BE2C (cell line): ENCODE results near the gene RNF17.

Source experiments
- DNase-seq: peaks from one replicate; pipeline ENCODE4 v3.0.0-alpha.2; 2020
- H3K27me3 ChIP-seq: fragments of 250-450 bp; sonication (Bioruptor Pico); 2 replicates; pipeline ENCODE4 v1.5.1; 2020; ENCODE audit warnings: mild to moderate bottlenecking
- H3K36me3 ChIP-seq: fragments of 250-450 bp; sonication (Bioruptor Pico); 2 replicates; pipeline ENCODE4 v1.5.1; 2020; ENCODE audit warnings: mild to moderate bottlenecking
- H3K4me1 ChIP-seq: fragments of 250-450 bp; sonication (Bioruptor Pico); 2 replicates; pipeline ENCODE4 v1.5.1; 2020
- H3K4me3 ChIP-seq: 2 replicates; pipeline ENCODE4 v1.5.1; 2011; ENCODE audit warnings: low read depth, low read length
- H3K9me3 ChIP-seq: fragments of 250-450 bp; sonication (Bioruptor Pico); 2 replicates; pipeline ENCODE4 v1.5.1; 2020
- CTCF ChIP-seq: IDR thresholded peaks from 2 replicates; pipeline ENCODE4 v1.5.1; 2012; ENCODE audit warnings: mild to moderate bottlenecking, low read depth, low read length

RNF17 gene

GRCh38 chr13:24916464-24916863 lies 152.5 kb downstream of the RNF17 start:
- Histone ChIP-seq H3K27me3 (no peaks in the 10 kb centered on the region), H3K36me3 (peaks cover 5% of the 10 kb centered on the region), H3K4me1 (no peaks in the 10 kb centered on the region; the same call in 1 of the 2 replicates), H3K9me3 (no peaks in the 10 kb centered on the region), H3K4me3 (no peak overlapping the region)
- no peak for TF ChIP-seq CTCF
- DNase-seq: no peak

DNA sequence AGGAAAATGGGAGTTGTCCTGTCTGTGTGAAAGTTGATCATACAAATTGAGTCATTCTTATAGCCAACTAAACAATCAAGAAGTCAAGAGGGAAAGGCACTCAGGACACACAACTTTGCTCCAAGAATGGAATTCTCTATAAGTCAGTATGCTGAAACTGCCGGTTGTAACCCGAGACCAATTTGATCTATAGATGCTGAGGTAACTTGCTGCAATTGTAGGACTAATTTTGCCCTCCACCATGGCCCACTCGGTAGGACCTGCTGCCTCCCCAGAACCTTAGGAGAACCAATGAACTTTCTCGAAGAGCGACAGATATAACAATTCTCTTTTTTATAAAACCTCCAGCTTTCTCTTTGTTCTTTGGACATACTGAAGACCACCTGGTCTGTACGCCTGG lies 157.0 kb downstream of the RNF17 start:
- Histone ChIP-seq H3K36me3 (peaks cover 5% of the 10 kb centered on the region), H3K27me3 (no peaks in the 10 kb centered on the region), H3K9me3 (no peaks in the 10 kb centered on the region), H3K4me1 (no peaks in the 10 kb centered on the region; the same call in none of the 2 replicates), H3K4me3 (no peak overlapping the region)
- no peak for DNase-seq
- TF ChIP-seq CTCF: no peak

GRCh38 chr13:24921881-24922280 lies 157.9 kb downstream of the RNF17 start:
- no peak for DNase-seq
- H3K36me3 ChIP-seq: peaks cover 5% of the 10 kb centered on the region
- no peaks in the 10 kb centered on the region for H3K27me3 ChIP-seq
- H3K9me3 ChIP-seq: no peaks in the 10 kb centered on the region
- TF ChIP-seq CTCF: no peak
- no peaks in the 10 kb centered on the region; the same call in none of the 2 replicates for H3K4me1 ChIP-seq
- peak overlapping the region; percentile 91 for H3K4me3 ChIP-seq

- no peak for TF ChIP-seq CTCF
- H3K27me3 ChIP-seq: no peaks in the 10 kb centered on the region
- H3K9me3 ChIP-seq: no peaks in the 10 kb centered on the region
- H3K4me1 ChIP-seq: no peaks in the 10 kb centered on the region; the same call in none of the 2 replicates
- peak overlapping the region; percentile 91 for H3K4me3 ChIP-seq
- DNase-seq: no peak
- peaks cover 5% of the 10 kb centered on the region for H3K36me3 ChIP-seq
These were observed 158.4 kb downstream of the RNF17 start for GRCh38 chr13:24922387-24922744.

DNA sequence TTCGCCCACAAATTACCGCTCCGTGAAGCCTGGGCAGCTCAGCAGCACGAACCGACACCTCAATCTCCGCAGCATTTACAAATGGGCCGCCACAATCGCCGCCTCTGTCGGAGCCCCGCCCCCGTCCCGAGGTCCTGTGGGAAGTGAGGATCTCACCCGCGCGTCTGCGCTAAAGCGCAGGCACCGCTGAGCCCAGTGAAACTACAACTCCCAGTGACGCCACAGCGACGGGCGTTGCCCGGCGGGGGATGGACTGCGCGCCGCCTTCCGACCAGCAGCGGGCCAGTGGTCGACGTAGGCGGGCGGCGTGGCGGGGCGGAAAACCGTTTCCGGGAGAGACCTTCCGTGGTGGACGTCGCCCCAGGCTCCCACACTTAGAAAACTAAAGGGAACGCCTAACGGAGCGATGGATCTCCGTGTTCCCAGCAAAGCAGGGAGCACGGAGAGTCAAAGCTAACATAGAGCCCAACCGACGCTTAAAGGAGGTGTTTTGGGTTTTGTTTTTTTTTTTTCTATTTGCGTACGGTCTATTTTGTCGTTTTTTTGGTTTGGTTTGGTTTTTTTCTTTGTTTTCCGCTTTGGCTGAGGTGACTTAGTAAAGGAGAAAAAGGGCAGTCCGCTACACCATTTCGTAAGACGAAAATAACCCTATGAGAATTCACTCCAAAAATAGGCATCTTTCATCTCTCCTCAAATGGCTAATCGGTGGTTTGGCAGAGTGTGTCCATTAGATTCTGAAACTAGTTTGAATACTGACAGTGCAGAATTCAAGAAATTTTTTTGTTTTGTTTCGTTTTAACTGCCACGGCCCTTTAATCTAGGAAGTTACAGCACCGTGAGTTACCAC lies 159.0 kb downstream of the RNF17 start:
- Histone ChIP-seq H3K27me3 (no peaks in the 10 kb centered on the region), H3K4me1 (no peaks in the 10 kb centered on the region; the same call in none of the 2 replicates), H3K36me3 (peaks cover 5% of the 10 kb centered on the region), H3K9me3 (no peaks in the 10 kb centered on the region), H3K4me3 (peak overlapping the region; percentile 91)
- peak; percentile 2; the same call in 1 of the 2 replicates for TF ChIP-seq CTCF
- peak; percentile 97 for DNase-seq
